ENCODE measurements around the gene THTPA. TPM values are rescaled to one million over a fixed set of nuclear protein-coding genes. Genes with fewer than 3 reads are reported as not detected.

THTPA gene
- total and polyA plus RNA-seq, 2 of the 13 experiments (the other 11 are each of a cell fraction or from before 2014, with no cell fraction given) = 7.4 to 8.7 TPM

- TF ChIP-seq ZNF614 (CRISPR knock-in tag; IDR thresholded peaks at IDR 0.05; ENCODE audit: borderline replicate concordance) (0 out of 2 replicates have a peak, but pooled peaks have one; percentile 66), ZNF317 (CRISPR knock-in tag; IDR thresholded peaks at IDR 0.05) (no peak), ZNF335 (CRISPR knock-in tag; IDR thresholded peaks at IDR 0.05) (peak; percentile 94), ZFP62 (CRISPR knock-in tag; IDR thresholded peaks at IDR 0.05) (no peak), ZNF12 (CRISPR knock-in tag; IDR thresholded peaks at IDR 0.05) (no peak), ZNF232 (CRISPR knock-in tag; IDR thresholded peaks at IDR 0.05; ENCODE audit: borderline replicate concordance) (peak; percentile 87; the same call in 1 of the 2 replicates), TSC22D2 (CRISPR knock-in tag; IDR thresholded peaks at IDR 0.05; ENCODE audit: borderline replicate concordance) (peak; percentile 22; the same call in 1 of the 2 replicates), ZNF839 (CRISPR knock-in tag; IDR thresholded peaks at IDR 0.05; ENCODE audit: borderline replicate concordance) (0 out of 2 replicates have a peak, but pooled peaks have one; percentile 65), ZFP82 (CRISPR knock-in tag; IDR thresholded peaks at IDR 0.05; ENCODE audit: borderline replicate concordance) (peak; percentile 95), SRSF9 (IDR thresholded peaks at IDR 0.05; ENCODE audit: borderline replicate concordance, insufficient read depth, low read depth, low read length, poor library complexity, severe bottlenecking) (no peak), SRF (IDR thresholded peaks at IDR 0.05; ENCODE audit: low read depth, low read length) (0 out of 2 replicates have a peak, but pooled peaks have one; percentile 37), ZNF264 (CRISPR knock-in tag; IDR thresholded peaks at IDR 0.05) (0 out of 2 replicates have a peak, but pooled peaks have one; percentile 65), SIN3A (IDR thresholded peaks at IDR 0.05; ENCODE audit: borderline replicate concordance, low read depth, low read length) (peak; percentile 94; the same call in 1 of the 2 replicates), ZIK1 (CRISPR knock-in tag; IDR thresholded peaks at IDR 0.05; ENCODE audit: borderline replicate concordance, low read depth) (peak; percentile 17; the same call in 1 of the 2 replicates), SNAPC5 (CRISPR knock-in tag; IDR thresholded peaks at IDR 0.05; ENCODE audit: borderline replicate concordance) (peak; percentile 44; the same call in 1 of the 2 replicates), ELF4 (CRISPR knock-in tag; IDR thresholded peaks at IDR 0.05; ENCODE audit: borderline replicate concordance) (peak; percentile 90), RFXANK (CRISPR knock-in tag; IDR thresholded peaks at IDR 0.05) (0 out of 2 replicates have a peak, but pooled peaks have one; percentile 22)
- TF ChIP-seq, protein P1, sequence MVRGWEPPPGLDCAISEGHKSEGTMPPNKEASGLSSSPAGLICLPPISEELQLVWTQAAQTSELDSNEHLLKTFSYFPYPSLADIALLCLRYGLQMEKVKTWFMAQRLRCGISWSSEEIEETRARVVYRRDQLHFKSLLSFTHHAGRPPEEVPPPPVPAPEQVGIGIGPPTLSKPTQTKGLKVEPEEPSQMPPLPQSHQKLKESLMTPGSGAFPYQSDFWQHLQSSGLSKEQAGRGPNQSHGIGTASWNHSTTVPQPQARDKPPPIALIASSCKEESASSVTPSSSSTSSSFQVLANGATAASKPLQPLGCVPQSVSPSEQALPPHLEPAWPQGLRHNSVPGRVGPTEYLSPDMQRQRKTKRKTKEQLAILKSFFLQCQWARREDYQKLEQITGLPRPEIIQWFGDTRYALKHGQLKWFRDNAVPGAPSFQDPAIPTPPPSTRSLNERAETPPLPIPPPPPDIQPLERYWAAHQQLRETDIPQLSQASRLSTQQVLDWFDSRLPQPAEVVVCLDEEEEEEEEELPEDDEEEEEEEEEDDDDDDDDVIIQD (CRISPR knock-in tag; IDR thresholded peaks at IDR 0.05; ENCODE audit: low read depth) = no peak; the same call in none of the 2 replicates
- TF ChIP-seq, protein P2, sequence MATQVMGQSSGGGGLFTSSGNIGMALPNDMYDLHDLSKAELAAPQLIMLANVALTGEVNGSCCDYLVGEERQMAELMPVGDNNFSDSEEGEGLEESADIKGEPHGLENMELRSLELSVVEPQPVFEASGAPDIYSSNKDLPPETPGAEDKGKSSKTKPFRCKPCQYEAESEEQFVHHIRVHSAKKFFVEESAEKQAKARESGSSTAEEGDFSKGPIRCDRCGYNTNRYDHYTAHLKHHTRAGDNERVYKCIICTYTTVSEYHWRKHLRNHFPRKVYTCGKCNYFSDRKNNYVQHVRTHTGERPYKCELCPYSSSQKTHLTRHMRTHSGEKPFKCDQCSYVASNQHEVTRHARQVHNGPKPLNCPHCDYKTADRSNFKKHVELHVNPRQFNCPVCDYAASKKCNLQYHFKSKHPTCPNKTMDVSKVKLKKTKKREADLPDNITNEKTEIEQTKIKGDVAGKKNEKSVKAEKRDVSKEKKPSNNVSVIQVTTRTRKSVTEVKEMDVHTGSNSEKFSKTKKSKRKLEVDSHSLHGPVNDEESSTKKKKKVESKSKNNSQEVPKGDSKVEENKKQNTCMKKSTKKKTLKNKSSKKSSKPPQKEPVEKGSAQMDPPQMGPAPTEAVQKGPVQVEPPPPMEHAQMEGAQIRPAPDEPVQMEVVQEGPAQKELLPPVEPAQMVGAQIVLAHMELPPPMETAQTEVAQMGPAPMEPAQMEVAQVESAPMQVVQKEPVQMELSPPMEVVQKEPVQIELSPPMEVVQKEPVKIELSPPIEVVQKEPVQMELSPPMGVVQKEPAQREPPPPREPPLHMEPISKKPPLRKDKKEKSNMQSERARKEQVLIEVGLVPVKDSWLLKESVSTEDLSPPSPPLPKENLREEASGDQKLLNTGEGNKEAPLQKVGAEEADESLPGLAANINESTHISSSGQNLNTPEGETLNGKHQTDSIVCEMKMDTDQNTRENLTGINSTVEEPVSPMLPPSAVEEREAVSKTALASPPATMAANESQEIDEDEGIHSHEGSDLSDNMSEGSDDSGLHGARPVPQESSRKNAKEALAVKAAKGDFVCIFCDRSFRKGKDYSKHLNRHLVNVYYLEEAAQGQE (IDR thresholded peaks at IDR 0.05; ENCODE audit: borderline replicate concordance in 1 of 2, low read depth in 1 of 2, low read length in 2 of 2) = peak in 1 of 2 experiments; percentile 25; a peak in 1 of 4 replicates
- TF ChIP-seq, protein P3, sequence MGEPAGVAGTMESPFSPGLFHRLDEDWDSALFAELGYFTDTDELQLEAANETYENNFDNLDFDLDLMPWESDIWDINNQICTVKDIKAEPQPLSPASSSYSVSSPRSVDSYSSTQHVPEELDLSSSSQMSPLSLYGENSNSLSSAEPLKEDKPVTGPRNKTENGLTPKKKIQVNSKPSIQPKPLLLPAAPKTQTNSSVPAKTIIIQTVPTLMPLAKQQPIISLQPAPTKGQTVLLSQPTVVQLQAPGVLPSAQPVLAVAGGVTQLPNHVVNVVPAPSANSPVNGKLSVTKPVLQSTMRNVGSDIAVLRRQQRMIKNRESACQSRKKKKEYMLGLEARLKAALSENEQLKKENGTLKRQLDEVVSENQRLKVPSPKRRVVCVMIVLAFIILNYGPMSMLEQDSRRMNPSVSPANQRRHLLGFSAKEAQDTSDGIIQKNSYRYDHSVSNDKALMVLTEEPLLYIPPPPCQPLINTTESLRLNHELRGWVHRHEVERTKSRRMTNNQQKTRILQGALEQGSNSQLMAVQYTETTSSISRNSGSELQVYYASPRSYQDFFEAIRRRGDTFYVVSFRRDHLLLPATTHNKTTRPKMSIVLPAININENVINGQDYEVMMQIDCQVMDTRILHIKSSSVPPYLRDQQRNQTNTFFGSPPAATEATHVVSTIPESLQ (CRISPR knock-in tag; conservative IDR thresholded peaks at IDR 0.05) = no peak
These were observed 4.6 kb upstream of the THTPA start, which contains the start of gene ZFHX2 (continued) for GRCh38 chr14:23551266-23552028.

All from HepG2 (cell line).